HUDEP-2 (cell line): ENCODE measurements around the gene VSTM4.

ENCODE experiments used
- DNase-seq, 76 experiments: peaks; one replicate each; lab custom pipeline; 2025; ENCODE audit not compliant: unreplicated experiment in 76 of 76; lab: John Stamatoyannopoulos, UW

VSTM4 gene

GRCh38 chr10:49096890-49097445 lies 18.4 kb downstream of the VSTM4 start:
- no peak for DNase-seq

GRCh38 chr10:49094646-49095045 lies 20.7 kb downstream of the VSTM4 start:
- no peak for DNase-seq

GRCh38 chr10:49093922-49094321 lies 21.4 kb downstream of the VSTM4 start:
- DNase-seq: no peak

DNA sequence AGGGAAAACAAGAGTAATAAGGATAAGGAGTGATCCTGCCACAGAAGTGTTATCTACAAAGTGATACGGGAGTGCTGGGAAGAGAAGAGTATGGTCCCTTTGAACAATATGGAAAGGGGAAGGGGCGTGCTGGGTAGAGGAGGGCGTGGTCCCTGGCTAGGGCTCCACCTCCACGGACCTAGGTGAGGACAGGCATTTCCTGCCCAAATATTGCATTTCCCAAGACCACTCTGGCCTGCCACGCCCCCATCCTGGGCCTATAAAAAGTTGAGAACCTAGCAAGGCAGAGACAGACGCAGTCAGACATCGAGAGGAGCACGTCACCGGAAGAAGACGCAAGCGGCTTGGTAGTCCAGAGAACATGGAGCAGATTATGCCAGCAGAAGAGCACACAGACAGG lies 22.8 kb downstream of the VSTM4 start:
- DNase-seq: no peak

DNA sequence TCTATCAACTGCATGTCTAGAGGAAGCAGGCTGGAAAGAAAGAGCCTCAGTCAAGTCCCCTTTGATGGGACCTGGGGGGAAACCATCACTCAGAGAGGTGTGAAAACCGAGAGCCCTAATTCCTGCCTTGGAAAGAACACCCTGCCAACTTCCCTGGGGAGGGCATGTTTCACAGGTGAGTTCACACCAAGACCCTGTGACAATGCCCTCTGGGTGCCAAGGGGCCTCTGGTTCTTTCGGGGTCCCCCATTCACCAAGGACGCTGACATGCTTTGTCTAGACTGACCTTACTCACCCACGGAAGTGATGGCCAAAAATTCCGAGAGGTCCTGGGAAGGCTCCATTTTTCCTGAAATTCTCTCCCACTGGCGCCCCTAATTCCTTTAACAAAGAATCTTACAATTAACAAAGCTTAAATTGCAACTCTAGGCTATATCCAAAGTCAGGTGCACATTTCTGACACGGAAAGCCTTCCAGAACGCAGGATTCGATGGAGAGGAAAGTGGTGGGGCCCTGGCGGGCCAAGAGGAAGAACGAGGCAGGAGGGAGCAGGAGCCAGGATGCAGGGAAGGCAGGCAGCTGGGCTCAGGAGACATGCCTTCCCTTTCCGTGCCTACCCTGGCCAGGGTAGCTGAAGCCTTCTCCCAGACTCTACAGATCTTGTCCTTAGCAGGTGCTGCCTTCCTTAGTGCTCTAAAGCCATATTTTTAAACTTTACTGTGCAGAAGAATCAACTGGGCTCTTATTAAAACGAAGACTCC lies 23.7 kb downstream of the VSTM4 start:
- no peak for DNase-seq

GRCh38 chr10:49090696-49091380 lies 24.5 kb downstream of the VSTM4 start:
- no peak for DNase-seq

DNA sequence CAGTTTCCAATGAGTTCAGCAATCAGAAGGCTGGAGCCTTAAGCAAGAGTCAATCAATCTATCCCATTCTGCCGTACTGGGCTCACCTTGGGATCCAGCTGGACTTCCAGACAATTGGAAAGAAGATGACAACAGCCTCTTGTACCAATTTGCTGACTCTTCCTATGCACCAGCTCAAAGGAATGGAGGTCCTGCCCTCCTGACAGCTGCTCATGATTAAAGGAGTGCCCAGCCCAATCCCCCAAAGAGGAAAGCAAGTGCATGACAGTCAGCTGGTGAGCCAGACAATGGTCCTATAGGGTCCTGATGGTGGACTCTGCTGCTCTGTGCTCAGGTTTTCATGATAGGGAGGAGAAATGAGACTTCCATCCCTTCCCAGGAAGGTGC lies 25.1 kb downstream of the VSTM4 start:
- no peak for DNase-seq

- no peak for DNase-seq
Measured at GRCh38 chr10:49089557-49090188, 25.6 kb downstream of the VSTM4 start.

DNA sequence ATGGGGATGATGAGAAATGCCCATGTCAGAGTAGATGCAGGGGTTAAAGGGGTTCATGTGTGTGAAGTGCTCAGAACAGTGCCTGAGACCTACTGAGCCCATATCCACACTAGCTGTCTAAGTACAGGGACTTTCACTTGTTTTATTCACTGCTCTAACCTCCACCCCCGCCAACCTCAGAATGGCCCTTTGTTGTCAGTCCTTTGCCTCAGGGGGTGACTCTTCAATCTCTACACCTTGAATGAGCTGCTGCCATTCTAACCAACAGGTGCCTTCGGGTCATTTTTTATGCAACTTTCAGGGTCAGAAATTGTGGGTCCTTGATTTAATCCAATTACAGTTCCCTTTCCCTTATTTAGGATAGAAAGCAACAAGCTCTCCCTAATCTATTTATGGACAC lies 26.2 kb downstream of the VSTM4 start:
- no peak for DNase-seq

DNA sequence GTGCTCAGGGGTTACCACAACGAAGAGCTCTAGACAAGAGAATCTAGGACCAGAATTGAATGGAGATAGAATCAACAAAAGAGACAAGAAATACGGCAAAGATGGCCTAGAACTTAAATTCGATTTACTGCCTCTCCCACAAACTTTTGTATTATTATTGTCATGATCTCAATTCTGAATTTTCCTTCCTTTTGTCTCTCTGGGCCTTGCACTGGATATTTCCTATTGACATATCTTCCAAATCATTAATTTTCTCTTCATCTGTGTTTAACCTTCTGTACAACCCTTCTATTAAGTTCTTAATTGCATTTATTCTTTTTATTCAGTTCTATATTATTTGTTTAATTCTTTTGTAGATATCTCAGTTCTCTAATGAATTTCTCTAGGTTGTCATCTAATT lies 28.4 kb downstream of the VSTM4 start:
- no peak for DNase-seq

DNA sequence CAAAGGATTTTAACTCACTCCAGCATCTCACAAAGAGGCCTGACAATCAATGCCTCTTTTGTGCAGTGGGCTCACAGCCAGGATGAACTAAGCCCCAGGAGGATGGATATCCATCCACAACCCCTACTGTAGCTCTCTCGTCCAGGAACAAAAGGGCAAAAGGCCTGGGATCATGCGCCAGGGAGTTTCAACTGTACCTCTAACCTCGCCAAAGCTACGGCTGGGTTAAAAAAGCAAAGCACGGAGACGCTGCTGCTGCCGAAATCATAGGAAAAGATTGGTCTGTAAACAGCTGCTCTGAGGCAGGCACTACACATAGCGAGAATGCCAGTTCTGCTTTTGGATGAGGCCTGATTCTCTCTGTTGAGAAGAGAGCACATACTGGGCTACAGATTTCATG lies 32.1 kb downstream of the VSTM4 start:
- DNase-seq: no peak

DNA sequence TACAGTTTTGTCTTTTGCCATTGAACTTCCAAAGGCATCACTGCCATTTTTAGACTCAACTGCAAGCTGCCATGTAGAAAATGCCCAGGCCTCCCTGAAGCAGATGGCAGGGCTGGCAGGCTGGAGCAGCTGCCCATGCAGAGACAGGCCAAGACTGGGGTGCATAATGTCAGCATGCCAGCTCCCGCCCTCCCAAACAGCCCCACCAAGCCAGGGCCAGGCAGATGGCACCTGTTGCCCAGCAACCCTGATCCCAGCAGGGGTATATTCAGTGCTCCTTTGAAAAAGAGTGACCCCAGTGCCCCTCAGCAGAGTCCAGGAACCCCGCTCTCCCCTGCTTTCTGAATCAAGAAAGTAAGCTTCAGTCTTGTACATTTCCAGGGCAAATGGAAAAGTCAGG lies 32.6 kb downstream of the VSTM4 start:
- DNase-seq: no peak

GRCh38 chr10:49081547-49082275 lies 33.6 kb downstream of the VSTM4 start:
- no peak for DNase-seq

- DNase-seq: no peak
Measured at GRCh38 chr10:49080965-49081364, 34.4 kb downstream of the VSTM4 start.

- DNase-seq: no peak
Measured at GRCh38 chr10:49080071-49080470, 35.3 kb downstream of the VSTM4 start.

GRCh38 chr10:49079499-49079898 lies 35.8 kb downstream of the VSTM4 start:
- no peak for DNase-seq

- no peak for DNase-seq
Measured at GRCh38 chr10:49079072-49079471, 36.2 kb downstream of the VSTM4 start.

DNA sequence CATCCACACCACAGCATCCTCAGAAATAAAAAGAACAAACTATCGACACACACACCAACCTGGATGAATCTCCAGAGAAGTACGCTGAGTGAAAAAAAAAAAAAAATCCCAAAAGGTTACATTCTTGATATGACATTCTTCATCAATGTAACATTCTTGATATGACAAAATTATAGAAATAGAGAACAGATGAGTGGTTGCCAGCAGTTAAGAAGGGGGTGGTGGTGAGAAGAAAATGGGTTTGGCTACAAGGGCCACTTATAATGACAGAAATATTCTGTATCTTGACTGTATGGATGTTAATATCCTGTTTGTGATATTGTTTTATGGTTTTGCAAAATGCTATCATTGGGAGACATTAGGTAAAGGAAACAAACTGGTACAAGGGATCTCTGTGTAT lies 36.9 kb downstream of the VSTM4 start:
- no peak for DNase-seq

DNA sequence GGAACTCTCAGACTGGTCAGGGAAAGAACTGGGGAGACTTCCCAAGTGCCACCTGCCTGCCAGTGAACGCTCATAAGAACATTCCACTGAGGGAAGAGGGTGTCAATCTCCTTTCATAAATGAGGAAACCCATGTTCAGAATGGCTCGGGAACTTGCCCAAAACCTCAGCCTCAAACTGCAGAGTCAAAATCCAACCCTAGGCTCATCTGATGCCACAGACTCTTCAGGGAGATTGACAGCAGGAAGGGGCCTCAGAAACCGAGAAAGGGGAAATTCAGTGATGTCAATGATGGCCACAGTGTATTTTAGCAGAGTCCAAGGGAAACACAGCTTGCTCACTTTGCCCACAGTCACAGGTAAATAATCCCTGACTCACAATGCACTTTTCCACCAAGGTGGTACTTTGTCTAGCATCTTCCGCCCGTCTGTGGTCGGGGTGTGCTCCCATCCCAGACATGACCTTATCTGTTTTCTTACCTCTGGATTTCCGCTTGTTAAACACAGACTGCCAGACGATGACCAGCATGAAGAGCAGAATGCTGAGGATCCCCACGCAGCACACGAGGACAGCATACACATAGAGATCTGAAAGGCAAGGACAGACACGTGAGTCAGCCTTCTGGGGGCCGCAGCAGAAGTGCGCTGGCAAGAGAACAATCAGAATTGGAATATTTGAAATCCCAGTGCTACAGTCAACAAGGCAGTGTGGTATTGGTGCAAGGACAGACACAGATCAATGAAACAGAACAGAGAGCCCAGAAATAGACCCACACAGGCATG lies 38.4 kb downstream of the VSTM4 start:
- DNase-seq: no peak

GRCh38 chr10:49076319-49076718 lies 39.0 kb downstream of the VSTM4 start:
- DNase-seq: no peak
